D721Med (cell line): ENCODE data around the gene SPATA6.
"Not testable (repeated sequence)": the region's sequence is repeated elsewhere in the genome, so short reads cannot be mapped to it uniquely, and the experiment has no call there.

ENCODE experiments used
- DNase-seq: peaks from one replicate; pipeline ENCODE4 v3.0.0; 2011; ENCODE audit warnings: low spot score; ENCODE audit not compliant: insufficient read length
- FAIRE-seq: peaks from 2 replicates; lab custom pipeline; 2011; peaks lifted over from hg19 to GRCh38; lab: Jason Lieb, UNC
- CTCF ChIP-seq: IDR thresholded peaks from 2 replicates; pipeline ENCODE4 v1.5.1; 2012; ENCODE audit warnings: mild to moderate bottlenecking, control low read depth; ENCODE audit not compliant: insufficient read depth; ENCODE audit errors: missing control alignments

Gene SPATA6

GRCh38 chr1:48448932-48449331 lies 23.1 kb downstream of the SPATA6 start:
- DNase-seq = no peak
- no peak for TF ChIP-seq CTCF
- no peak for FAIRE-seq

GRCh38 chr1:48444186-48444585 lies 27.8 kb downstream of the SPATA6 start:
- DNase-seq, FAIRE-seq: not testable (repeated sequence)

GRCh38 chr1:48442864-48443619 lies 29.0 kb downstream of the SPATA6 start:
- DNase-seq (no peak), FAIRE-seq (no peak)

GRCh38 chr1:48440786-48441185 lies 31.2 kb downstream of the SPATA6 start:
- FAIRE-seq, DNase-seq: not testable (repeated sequence)

More at GRCh38 chr1:48442864-48443619, 29.0 kb downstream of the SPATA6 start:
- TF ChIP-seq CTCF = no peak

GRCh38 chr1:48439380-48439779 lies 32.6 kb downstream of the SPATA6 start:
- TF ChIP-seq CTCF = no peak
- DNase-seq (no peak), FAIRE-seq (no peak)

- FAIRE-seq, DNase-seq: not testable (repeated sequence)
Observed at GRCh38 chr1:48437379-48437778, 34.6 kb downstream of the SPATA6 start.

GRCh38 chr1:48435312-48436002 lies 36.5 kb downstream of the SPATA6 start:
- FAIRE-seq, DNase-seq: not testable (repeated sequence)

GRCh38 chr1:48430832-48431231 lies 41.2 kb downstream of the SPATA6 start:
- FAIRE-seq (no peak), DNase-seq (no peak)
- TF ChIP-seq CTCF = no peak

- DNase-seq (no peak), FAIRE-seq (no peak)
- TF ChIP-seq CTCF = no peak
Observed at GRCh38 chr1:48422009-48422408, 50.0 kb downstream of the SPATA6 start.
